Immature natural killer cell (primary cell): ENCODE data around the gene HES3. TPM values are rescaled to one million over a fixed set of nuclear protein-coding genes. Genes with fewer than 3 reads are reported as not detected.

Source experiments
- DNase-seq, 3 donors: peaks; one replicate each; pipeline ENCODE4 v3.0.0; 2022; ENCODE audit warnings: mixed read lengths in 1 of 3
- H3K27ac Mint-ChIP-seq, 6 donors: one replicate each; pipeline ENCODE4 v1.8.0; 2020; ENCODE audit warnings: mixed read lengths in 6 of 6, mild to moderate bottlenecking in 5 of 6, inconsistent platforms in 4 of 6, moderate library complexity in 3 of 6
- H3K27me3 Mint-ChIP-seq, 3 donors: one replicate each; pipeline ENCODE4 v1.8.0; 2020 to 2021; ENCODE audit warnings: low read depth in 3 of 3, mild to moderate bottlenecking in 3 of 3, mixed read lengths in 3 of 3, moderate library complexity in 3 of 3, inconsistent platforms in 1 of 3
- H3K36me3 Mint-ChIP-seq, 3 donors: one replicate each; pipeline ENCODE4 v1.8.0; 2020; ENCODE audit warnings: mixed read lengths in 3 of 3, inconsistent platforms in 2 of 3, mild to moderate bottlenecking in 2 of 3
- H3K4me1 Mint-ChIP-seq, 2 donors: one replicate each; pipeline ENCODE4 v1.8.0; 2020; ENCODE audit warnings: inconsistent platforms in 2 of 2, mild to moderate bottlenecking in 2 of 2, mixed read lengths in 2 of 2, moderate library complexity in 1 of 2
- H3K4me3 Mint-ChIP-seq, 5 donors: one replicate each; pipeline ENCODE4 v1.8.0; 2020; ENCODE audit warnings: mild to moderate bottlenecking in 5 of 5, mixed read lengths in 5 of 5, inconsistent platforms in 3 of 5, moderate library complexity in 3 of 5
- H3K9me3 Mint-ChIP-seq, 6 donors: one replicate each; pipeline ENCODE4 v1.8.0; 2020; ENCODE audit warnings: mild to moderate bottlenecking in 6 of 6, mixed read lengths in 6 of 6, inconsistent platforms in 4 of 6, moderate library complexity in 3 of 6
- polyA plus RNA-seq, 3 donors: library from polyadenylated mRNA; unstranded; fragments of 300-500 nt; fragmentation: Illumina TruSeq; gene quantifications; one replicate each; pipeline ENCODE4 v1.2.3, GENCODE V29; 2021

Gene HES3
- polyA plus RNA-seq, 3 donors from 2014 or later = not detected

- peak in 1 of 3 donors; percentile 18 for DNase-seq
- H3K27me3 Mint-ChIP-seq = peaks cover 15 to 29% (median 26%) of the 10 kb centered on the region in 3 donors
- H3K9me3 Mint-ChIP-seq = no peaks in the 10 kb centered on the region
- no peak overlapping the region for H3K27ac Mint-ChIP-seq
- H3K4me3 Mint-ChIP-seq = no peak overlapping the region
- H3K4me1 Mint-ChIP-seq = peaks cover 5 to 13% of the 10 kb centered on the region in 2 donors
- no peaks in the 10 kb centered on the region for H3K36me3 Mint-ChIP-seq
These were observed 2.0 kb downstream of the HES3 start for GRCh38 chr1:6245869-6246496.

- no peaks in the 10 kb centered on the region for H3K36me3 Mint-ChIP-seq
- H3K27ac Mint-ChIP-seq = no peak overlapping the region
- H3K4me3 Mint-ChIP-seq = peak overlapping the region in 4 of 5 donors; percentile 38 to 72 (median 62)
- peaks cover 12 to 24% (median 24%) of the 10 kb centered on the region in 3 donors for H3K27me3 Mint-ChIP-seq
- peaks cover 5 to 11% of the 10 kb centered on the region in 2 donors for H3K4me1 Mint-ChIP-seq
- DNase-seq = peak; percentile 74 to 78 (median 77)
- H3K9me3 Mint-ChIP-seq = no peaks in the 10 kb centered on the region
These were observed 2.8 kb downstream of the HES3 start for GRCh38 chr1:6246497-6247467.

GRCh38 chr1:6247651-6248050 lies 3.7 kb downstream of the HES3 start:
- H3K9me3 Mint-ChIP-seq = no peaks in the 10 kb centered on the region
- no peak overlapping the region for H3K27ac Mint-ChIP-seq
- H3K4me1 Mint-ChIP-seq = peaks cover 5 to 11% of the 10 kb centered on the region in 2 donors
- peak overlapping the region in 1 of 5 donors; percentile 23 for H3K4me3 Mint-ChIP-seq
- no peaks in the 10 kb centered on the region for H3K36me3 Mint-ChIP-seq
- no peak for DNase-seq
- H3K27me3 Mint-ChIP-seq = peaks cover 12 to 24% (median 24%) of the 10 kb centered on the region in 3 donors

- no peaks in the 10 kb centered on the region for H3K36me3 Mint-ChIP-seq
- DNase-seq = no peak
- H3K27ac Mint-ChIP-seq = peak overlapping the region in 1 of 6 donors; percentile 22
- H3K9me3 Mint-ChIP-seq = no peaks in the 10 kb centered on the region
- H3K4me1 Mint-ChIP-seq = peaks cover 5 to 11% of the 10 kb centered on the region in 2 donors
- no peak overlapping the region for H3K4me3 Mint-ChIP-seq
- peaks cover 12 to 24% (median 22%) of the 10 kb centered on the region in 3 donors for H3K27me3 Mint-ChIP-seq
These were observed 4.3 kb downstream of the HES3 start for GRCh38 chr1:6248161-6248776.

GRCh38 chr1:6248932-6249738 lies 5.2 kb downstream of the HES3 start:
- H3K9me3 Mint-ChIP-seq = no peaks in the 10 kb centered on the region
- H3K4me3 Mint-ChIP-seq = no peak overlapping the region
- peaks cover 10 to 24% (median 21%) of the 10 kb centered on the region in 3 donors for H3K27me3 Mint-ChIP-seq
- peaks cover 5 to 11% of the 10 kb centered on the region in 2 donors for H3K4me1 Mint-ChIP-seq
- no peak overlapping the region for H3K27ac Mint-ChIP-seq
- no peaks in the 10 kb centered on the region for H3K36me3 Mint-ChIP-seq
- DNase-seq = no peak

- H3K4me3 Mint-ChIP-seq = peak overlapping the region; percentile 13 to 43 (median 29)
- peaks cover 5 to 11% of the 10 kb centered on the region in 2 donors for H3K4me1 Mint-ChIP-seq
- H3K36me3 Mint-ChIP-seq = no peaks in the 10 kb centered on the region
- H3K9me3 Mint-ChIP-seq = no peaks in the 10 kb centered on the region
- no peak overlapping the region for H3K27ac Mint-ChIP-seq
- peaks cover 8 to 24% (median 18%) of the 10 kb centered on the region in 3 donors for H3K27me3 Mint-ChIP-seq
- no peak for DNase-seq
These were observed 6.0 kb downstream of the HES3 start for GRCh38 chr1:6249739-6250689.

- H3K9me3 Mint-ChIP-seq = no peaks in the 10 kb centered on the region
- no peaks in the 10 kb centered on the region for H3K36me3 Mint-ChIP-seq
- no peak overlapping the region for H3K27ac Mint-ChIP-seq
- H3K4me1 Mint-ChIP-seq = peaks cover 5 to 11% of the 10 kb centered on the region in 2 donors
- peaks cover 8 to 21% (median 18%) of the 10 kb centered on the region in 3 donors for H3K27me3 Mint-ChIP-seq
- DNase-seq = no peak
- H3K4me3 Mint-ChIP-seq = no peak overlapping the region
These were observed 7.3 kb downstream of the HES3 start for GRCh38 chr1:6251233-6251632.

GRCh38 chr1:6251681-6252373 lies 7.8 kb downstream of the HES3 start:
- peak overlapping the region in 1 of 6 donors; percentile 40 for H3K27ac Mint-ChIP-seq
- no peak for DNase-seq

GRCh38 chr1:6252374-6252710 lies 8.4 kb downstream of the HES3 start:
- H3K27ac Mint-ChIP-seq = no peak overlapping the region
- no peak overlapping the region for H3K4me3 Mint-ChIP-seq
- no peaks in the 10 kb centered on the region for H3K9me3 Mint-ChIP-seq
- H3K36me3 Mint-ChIP-seq = no peaks in the 10 kb centered on the region
- no peak for DNase-seq
- peaks cover 2 to 9% (median 9%) of the 10 kb centered on the region in 3 donors for H3K27me3 Mint-ChIP-seq
- H3K4me1 Mint-ChIP-seq = peaks cover 0 to 7% of the 10 kb centered on the region in 2 donors

More at GRCh38 chr1:6251681-6252373, 7.8 kb downstream of the HES3 start:
- Mint-ChIP-seq H3K9me3 (no peaks in the 10 kb centered on the region), H3K36me3 (no peaks in the 10 kb centered on the region), H3K4me3 (no peak overlapping the region), H3K4me1 (peaks cover under 1 to 7% of the 10 kb centered on the region in 2 donors), H3K27me3 (peaks cover 5 to 15% (median 12%) of the 10 kb centered on the region in 3 donors)

- no peak overlapping the region for H3K4me3 Mint-ChIP-seq
- no peak for DNase-seq
- peaks cover 2 to 6% (median 6%) of the 10 kb centered on the region in 3 donors for H3K27me3 Mint-ChIP-seq
- peaks cover 0 to 3% of the 10 kb centered on the region in 2 donors for H3K4me1 Mint-ChIP-seq
- H3K27ac Mint-ChIP-seq = no peak overlapping the region
- H3K36me3 Mint-ChIP-seq = no peaks in the 10 kb centered on the region
- no peaks in the 10 kb centered on the region for H3K9me3 Mint-ChIP-seq
These were observed 9.4 kb downstream of the HES3 start for GRCh38 chr1:6253380-6253779.

- H3K27ac Mint-ChIP-seq = no peak overlapping the region
- H3K9me3 Mint-ChIP-seq = no peaks in the 10 kb centered on the region
- no peaks in the 10 kb centered on the region for H3K36me3 Mint-ChIP-seq
- no peak overlapping the region for H3K4me3 Mint-ChIP-seq
- H3K4me1 Mint-ChIP-seq = peaks cover 6 to 9% of the 10 kb centered on the region in 2 donors
- no peak for DNase-seq
- peaks cover 2 to 8% (median 2%) of the 10 kb centered on the region in 3 donors for H3K27me3 Mint-ChIP-seq
These were observed 10.7 kb downstream of the HES3 start for GRCh38 chr1:6254691-6255090.

- no peaks in the 10 kb centered on the region for H3K9me3 Mint-ChIP-seq
- H3K4me1 Mint-ChIP-seq = peaks cover 6 to 10% of the 10 kb centered on the region in 2 donors
- H3K4me3 Mint-ChIP-seq = no peak overlapping the region
- DNase-seq = no peak
- H3K27me3 Mint-ChIP-seq = peaks cover 0 to 4% (median 2%) of the 10 kb centered on the region in 3 donors
- no peaks in the 10 kb centered on the region for H3K36me3 Mint-ChIP-seq
- H3K27ac Mint-ChIP-seq = no peak overlapping the region
These were observed 12.7 kb downstream of the HES3 start for GRCh38 chr1:6256645-6257044.
